ENCODE results near the gene SUGP2. TPM values are rescaled to one million over a fixed set of nuclear protein-coding genes. Genes with fewer than 3 reads are reported as not detected.

SUGP2 gene
- polyA plus RNA-seq, 1 donor (not counting 4 experiments of a cell fraction or from before 2014, with no cell fraction given) = 51.2 TPM

DNA sequence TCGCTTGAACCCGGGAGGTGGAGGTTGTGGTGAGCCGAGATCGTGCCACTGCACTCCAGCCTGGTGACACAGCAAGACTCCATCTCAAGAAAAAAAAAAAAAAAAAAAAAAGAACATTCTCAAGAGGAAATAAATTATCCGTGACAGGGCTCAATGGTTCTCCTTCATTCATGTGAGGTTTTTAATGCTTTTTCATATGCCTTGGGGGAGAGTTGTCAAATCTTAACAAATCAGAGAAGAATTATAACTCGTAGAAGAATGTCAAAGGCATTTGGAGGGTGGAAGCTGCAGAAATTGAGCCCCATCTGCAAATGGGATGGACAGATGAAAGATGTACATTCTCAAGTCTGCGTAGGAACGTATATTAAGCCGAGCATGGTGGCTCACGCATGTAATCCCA is 57.4 kb downstream of the SUGP2 start:
- no peaks in the 10 kb centered on the region for H3K36me3 ChIP-seq (ENCODE audit: control insufficient read depth in 2 of 2, extremely low read depth in 1 of 2, insufficient read depth in 2 of 2, low read length in 2 of 2)
- FAIRE-seq = no peak
- dilution Hi-C loops (cut with MboI; ENCODE audit: extremely low pct_ligation_motif_present, low sequenced_read_pairs) = no loop called here
- H3K4me2 ChIP-seq (ENCODE audit: control insufficient read depth, extremely low read depth, insufficient read depth, low read depth, low read length) = no peak overlapping the region
- H3K9me3 ChIP-seq (ENCODE audit: control insufficient read depth, low read depth, low read length) = no peaks in the 10 kb centered on the region
- H3K79me2 ChIP-seq (ENCODE audit: control insufficient read depth, insufficient read depth, low read length) = no peaks in the 10 kb centered on the region
- H2AFZ ChIP-seq (ENCODE audit: control insufficient read depth, low read length) = no peak overlapping the region
- no peak overlapping the region for H3K27ac ChIP-seq (ENCODE audit: control insufficient read depth, insufficient read depth, low read length)
- H3K4me3 ChIP-seq (ENCODE audit: control insufficient read depth in 2 of 3, extremely low read depth in 1 of 3, insufficient read depth in 2 of 3, low read depth in 1 of 3, low read length in 3 of 3) = no peak overlapping the region
- H3K9ac ChIP-seq (ENCODE audit: control insufficient read depth, extremely low read depth, insufficient read depth, low read length) = no peak overlapping the region
- no peaks in the 10 kb centered on the region for H4K20me1 ChIP-seq (ENCODE audit: control insufficient read depth, extremely low read depth, insufficient read depth, low read length)
- TF ChIP-seq EZH2 (IDR thresholded peaks at IDR 0.05; ENCODE audit: low read length) = no peak
- TF ChIP-seq, protein P1, sequence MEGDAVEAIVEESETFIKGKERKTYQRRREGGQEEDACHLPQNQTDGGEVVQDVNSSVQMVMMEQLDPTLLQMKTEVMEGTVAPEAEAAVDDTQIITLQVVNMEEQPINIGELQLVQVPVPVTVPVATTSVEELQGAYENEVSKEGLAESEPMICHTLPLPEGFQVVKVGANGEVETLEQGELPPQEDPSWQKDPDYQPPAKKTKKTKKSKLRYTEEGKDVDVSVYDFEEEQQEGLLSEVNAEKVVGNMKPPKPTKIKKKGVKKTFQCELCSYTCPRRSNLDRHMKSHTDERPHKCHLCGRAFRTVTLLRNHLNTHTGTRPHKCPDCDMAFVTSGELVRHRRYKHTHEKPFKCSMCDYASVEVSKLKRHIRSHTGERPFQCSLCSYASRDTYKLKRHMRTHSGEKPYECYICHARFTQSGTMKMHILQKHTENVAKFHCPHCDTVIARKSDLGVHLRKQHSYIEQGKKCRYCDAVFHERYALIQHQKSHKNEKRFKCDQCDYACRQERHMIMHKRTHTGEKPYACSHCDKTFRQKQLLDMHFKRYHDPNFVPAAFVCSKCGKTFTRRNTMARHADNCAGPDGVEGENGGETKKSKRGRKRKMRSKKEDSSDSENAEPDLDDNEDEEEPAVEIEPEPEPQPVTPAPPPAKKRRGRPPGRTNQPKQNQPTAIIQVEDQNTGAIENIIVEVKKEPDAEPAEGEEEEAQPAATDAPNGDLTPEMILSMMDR (optimal IDR thresholded peaks at IDR 0.05 in 1 of 3, IDR thresholded peaks at IDR 0.05 in 1 of 3, conservative IDR thresholded peaks at IDR 0.05 in 1 of 3; ENCODE audit: extremely low read depth in 1 of 3, insufficient read depth in 2 of 3, low read length in 3 of 3) = no peak
- no peak for DNase-seq (ENCODE audit: low read depth, low spot score)
- H3K4me1 ChIP-seq (ENCODE audit: control insufficient read depth, extremely low read depth, insufficient read depth, low read length) = no peaks in the 10 kb centered on the region
- H3K9me1 ChIP-seq (ENCODE audit: control insufficient read depth, extremely low read depth, insufficient read depth, low read length) = no peaks in the 10 kb centered on the region
- H3K27me3 ChIP-seq (ENCODE audit: control insufficient read depth, extremely low read depth, insufficient read depth, low read length) = no peaks in the 10 kb centered on the region

DNA sequence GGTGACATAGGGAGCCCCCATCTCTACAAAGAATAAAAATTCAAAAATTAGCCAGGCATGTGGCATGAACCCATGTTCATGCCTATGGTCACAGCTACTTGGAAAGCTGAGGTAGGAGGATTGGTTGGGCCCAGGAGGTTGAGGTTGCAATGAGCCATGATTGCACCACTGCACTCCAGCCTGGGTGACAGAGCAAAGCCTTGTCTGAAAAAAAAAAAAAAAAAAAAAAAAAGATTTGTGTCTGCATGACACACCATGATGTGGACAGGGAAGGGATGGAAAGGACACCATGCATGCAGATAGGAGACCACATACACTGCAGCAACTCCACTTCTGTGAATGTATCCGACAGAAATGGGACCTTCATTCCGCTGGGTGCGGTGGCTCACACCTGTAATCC is 58.3 kb downstream of the SUGP2 start:
- dilution Hi-C loops (cut with MboI; ENCODE audit: extremely low pct_ligation_motif_present, low sequenced_read_pairs) = no loop called here
- Histone ChIP-seq H3K9me3 (ENCODE audit: control insufficient read depth, low read depth, low read length) (no peaks in the 10 kb centered on the region), H3K4me2 (ENCODE audit: control insufficient read depth, extremely low read depth, insufficient read depth, low read depth, low read length) (peak overlapping the region; percentile 5), H2AFZ (ENCODE audit: control insufficient read depth, low read length) (no peak overlapping the region), H3K9me1 (ENCODE audit: control insufficient read depth, extremely low read depth, insufficient read depth, low read length) (no peaks in the 10 kb centered on the region), H3K27me3 (ENCODE audit: control insufficient read depth, extremely low read depth, insufficient read depth, low read length) (no peaks in the 10 kb centered on the region), H3K4me3 (ENCODE audit: control insufficient read depth in 2 of 3, extremely low read depth in 1 of 3, insufficient read depth in 2 of 3, low read depth in 1 of 3, low read length in 3 of 3) (no peak overlapping the region), H3K27ac (ENCODE audit: control insufficient read depth, insufficient read depth, low read length) (no peak overlapping the region), H3K79me2 (ENCODE audit: control insufficient read depth, insufficient read depth, low read length) (no peaks in the 10 kb centered on the region), H4K20me1 (ENCODE audit: control insufficient read depth, extremely low read depth, insufficient read depth, low read length) (no peaks in the 10 kb centered on the region), H3K36me3 (ENCODE audit: control insufficient read depth in 2 of 2, extremely low read depth in 1 of 2, insufficient read depth in 2 of 2, low read length in 2 of 2) (no peaks in the 10 kb centered on the region), H3K9ac (ENCODE audit: control insufficient read depth, extremely low read depth, insufficient read depth, low read length) (no peak overlapping the region), H3K4me1 (ENCODE audit: control insufficient read depth, extremely low read depth, insufficient read depth, low read length) (peaks cover 3% of the 10 kb centered on the region)
- FAIRE-seq = no peak
- no peak for DNase-seq (ENCODE audit: low read depth, low spot score)
- TF ChIP-seq, protein P1 (optimal IDR thresholded peaks at IDR 0.05 in 1 of 3, IDR thresholded peaks at IDR 0.05 in 1 of 3, conservative IDR thresholded peaks at IDR 0.05 in 1 of 3; ENCODE audit: extremely low read depth in 1 of 3, insufficient read depth in 2 of 3, low read length in 3 of 3) = no peak
- no peak for TF ChIP-seq EZH2 (IDR thresholded peaks at IDR 0.05; ENCODE audit: low read length)

All from keratinocyte (primary cell).